Sigmoid colon (tissue), 4 donors: ENCODE results near the gene GRIN2A.

Experiments used
- CTCF ChIP-seq, 4 experiments: fragments of 450-650 bp in 3 of 4; fragments of 200-600 bp in 1 of 4; IDR thresholded peaks; one replicate each; pipeline ENCODE4 v1.5.1; 2016 to 2019; ENCODE audit warnings: antibody characterized with exemption in 4 of 4, mild to moderate bottlenecking in 3 of 4, moderate library complexity in 2 of 4
- POLR2A ChIP-seq, 2 donors: fragments of 450-650 bp; IDR thresholded peaks; one replicate each; pipeline ENCODE4 v1.6.1; 2016; ENCODE audit warnings: antibody characterized with exemption in 2 of 2, mild to moderate bottlenecking in 2 of 2, moderate library complexity in 2 of 2
- POLR2AphosphoS5 ChIP-seq, 4 donors: sonication (generic); formaldehyde crosslinking; IDR thresholded peaks; one replicate each; pipeline ENCODE4 v1.6.1; 2017; ENCODE audit warnings: antibody characterized with exemption in 4 of 4

GRCh38 chr16:10086620-10087019, 95.6 kb downstream of the GRIN2A start:
- TF ChIP-seq CTCF (IDR thresholded peaks at IDR 0.05) = no peak
- TF ChIP-seq POLR2A (IDR thresholded peaks at IDR 0.05) = no peak
- no peak for TF ChIP-seq POLR2AphosphoS5 (IDR thresholded peaks at IDR 0.05)
